ENCODE measurements around the gene NANOS3. TPM values are rescaled to one million over a fixed set of nuclear protein-coding genes. Genes with fewer than 3 reads are reported as not detected.

NANOS3 gene
- total and polyA plus RNA-seq, 9 of the 15 experiments (the other 6 are each of a cell fraction or from before 2014, with no cell fraction given): not detected

GRCh38 chr19:13861714-13862531 lies 15.0 kb upstream of the NANOS3 start (continued):
- TF ChIP-seq HNRNPH1 (optimal IDR thresholded peaks at IDR 0.05; ENCODE audit: low read depth, low read length) (no peak), TEAD1 (CRISPR knock-in tag; IDR thresholded peaks at IDR 0.05) (0 out of 4 replicates have a peak, but pooled peaks of 1 of the 2 experiments have one; percentile 38), ZNF830 (CRISPR knock-in tag; IDR thresholded peaks at IDR 0.05) (0 out of 2 replicates have a peak, but pooled peaks have one; percentile 1), GATAD2A (IDR thresholded peaks at IDR 0.05) (peak; percentile 88), NCOA4 (IDR thresholded peaks at IDR 0.05; ENCODE audit: partially characterized antibody) (no peak), MYNN (IDR thresholded peaks at IDR 0.05) (0 out of 2 replicates have a peak, but pooled peaks have one; percentile 37), MYNN (CRISPR knock-in tag; IDR thresholded peaks at IDR 0.05) (no peak), SIX5 (IDR thresholded peaks at IDR 0.05; ENCODE audit: borderline replicate concordance in 1 of 2, insufficient read depth in 1 of 2, low read depth in 1 of 2, low read length in 2 of 2) (no peak), NFIC (IDR thresholded peaks at IDR 0.05) (peak; percentile 2; the same call in 1 of the 2 replicates), CBFB (CRISPR knock-in tag; IDR thresholded peaks at IDR 0.05) (no peak), TFAP4 (CRISPR knock-in tag; IDR thresholded peaks at IDR 0.05; ENCODE audit: borderline replicate concordance) (peak; percentile 98), EP400 (IDR thresholded peaks at IDR 0.05) (peak; percentile 57), ZNF785 (CRISPR knock-in tag; IDR thresholded peaks at IDR 0.05) (no peak), ZNF384 (IDR thresholded peaks at IDR 0.05; ENCODE audit: low read depth, low read length) (peak; percentile 75), SMARCC2 (IDR thresholded peaks at IDR 0.05; ENCODE audit: low read depth) (peak; percentile 73), TOE1 (IDR thresholded peaks at IDR 0.05; ENCODE audit: borderline replicate concordance) (0 out of 2 replicates have a peak, but pooled peaks have one; percentile 45), TOE1 (CRISPR knock-in tag; IDR thresholded peaks at IDR 0.05; ENCODE audit: borderline replicate concordance, low read depth) (no peak), TBL1XR1 (IDR thresholded peaks at IDR 0.05; ENCODE audit: low read length in 2 of 2) (0 out of 4 replicates have a peak, but pooled peaks have one; percentile 34 to 61), ZBTB8A (IDR thresholded peaks at IDR 0.05; ENCODE audit: partially characterized antibody) (no peak), VEZF1 (CRISPR knock-in tag; IDR thresholded peaks at IDR 0.05) (peak; percentile 96), RBM15 (IDR thresholded peaks at IDR 0.05; ENCODE audit: insufficient read depth, low read length) (no peak), SRF (CRISPR knock-in tag; IDR thresholded peaks at IDR 0.05) (peak in 1 of 2 experiments; percentile 74; a peak in 1 of 4 replicates), CHD1 (IDR thresholded peaks at IDR 0.05; ENCODE audit: low read length) (no peak), HIVEP1 (CRISPR knock-in tag; IDR thresholded peaks at IDR 0.05) (peak; percentile 71; the same call in 1 of the 2 replicates)
- TF ChIP-seq, protein P1, sequence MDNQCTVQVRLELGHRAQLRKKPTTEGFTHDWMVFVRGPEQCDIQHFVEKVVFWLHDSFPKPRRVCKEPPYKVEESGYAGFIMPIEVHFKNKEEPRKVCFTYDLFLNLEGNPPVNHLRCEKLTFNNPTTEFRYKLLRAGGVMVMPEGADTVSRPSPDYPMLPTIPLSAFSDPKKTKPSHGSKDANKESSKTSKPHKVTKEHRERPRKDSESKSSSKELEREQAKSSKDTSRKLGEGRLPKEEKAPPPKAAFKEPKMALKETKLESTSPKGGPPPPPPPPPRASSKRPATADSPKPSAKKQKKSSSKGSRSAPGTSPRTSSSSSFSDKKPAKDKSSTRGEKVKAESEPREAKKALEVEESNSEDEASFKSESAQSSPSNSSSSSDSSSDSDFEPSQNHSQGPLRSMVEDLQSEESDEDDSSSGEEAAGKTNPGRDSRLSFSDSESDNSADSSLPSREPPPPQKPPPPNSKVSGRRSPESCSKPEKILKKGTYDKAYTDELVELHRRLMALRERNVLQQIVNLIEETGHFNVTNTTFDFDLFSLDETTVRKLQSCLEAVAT (IDR thresholded peaks at IDR 0.05): peak in 1 of 2 experiments; percentile 36; a peak in 2 of 4 replicates
